ENCODE data around the gene HNRNPDL. TPM values are rescaled to one million over a fixed set of nuclear protein-coding genes. Genes with fewer than 3 reads are reported as not detected.

HNRNPDL gene
- total and polyA plus RNA-seq, 2 experiments from 2014 or later: 243 to 354 TPM

GRCh38 chr4:82461710-82462109 is 31.4 kb upstream of the HNRNPDL start (continued):
- TF ChIP-seq, protein P1, sequence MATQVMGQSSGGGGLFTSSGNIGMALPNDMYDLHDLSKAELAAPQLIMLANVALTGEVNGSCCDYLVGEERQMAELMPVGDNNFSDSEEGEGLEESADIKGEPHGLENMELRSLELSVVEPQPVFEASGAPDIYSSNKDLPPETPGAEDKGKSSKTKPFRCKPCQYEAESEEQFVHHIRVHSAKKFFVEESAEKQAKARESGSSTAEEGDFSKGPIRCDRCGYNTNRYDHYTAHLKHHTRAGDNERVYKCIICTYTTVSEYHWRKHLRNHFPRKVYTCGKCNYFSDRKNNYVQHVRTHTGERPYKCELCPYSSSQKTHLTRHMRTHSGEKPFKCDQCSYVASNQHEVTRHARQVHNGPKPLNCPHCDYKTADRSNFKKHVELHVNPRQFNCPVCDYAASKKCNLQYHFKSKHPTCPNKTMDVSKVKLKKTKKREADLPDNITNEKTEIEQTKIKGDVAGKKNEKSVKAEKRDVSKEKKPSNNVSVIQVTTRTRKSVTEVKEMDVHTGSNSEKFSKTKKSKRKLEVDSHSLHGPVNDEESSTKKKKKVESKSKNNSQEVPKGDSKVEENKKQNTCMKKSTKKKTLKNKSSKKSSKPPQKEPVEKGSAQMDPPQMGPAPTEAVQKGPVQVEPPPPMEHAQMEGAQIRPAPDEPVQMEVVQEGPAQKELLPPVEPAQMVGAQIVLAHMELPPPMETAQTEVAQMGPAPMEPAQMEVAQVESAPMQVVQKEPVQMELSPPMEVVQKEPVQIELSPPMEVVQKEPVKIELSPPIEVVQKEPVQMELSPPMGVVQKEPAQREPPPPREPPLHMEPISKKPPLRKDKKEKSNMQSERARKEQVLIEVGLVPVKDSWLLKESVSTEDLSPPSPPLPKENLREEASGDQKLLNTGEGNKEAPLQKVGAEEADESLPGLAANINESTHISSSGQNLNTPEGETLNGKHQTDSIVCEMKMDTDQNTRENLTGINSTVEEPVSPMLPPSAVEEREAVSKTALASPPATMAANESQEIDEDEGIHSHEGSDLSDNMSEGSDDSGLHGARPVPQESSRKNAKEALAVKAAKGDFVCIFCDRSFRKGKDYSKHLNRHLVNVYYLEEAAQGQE (IDR thresholded peaks at IDR 0.05; ENCODE audit: unreplicated experiment): no peak
- TF ChIP-seq POLR2AphosphoS5 (IDR thresholded peaks at IDR 0.05; ENCODE audit: low read depth): no peak
- TF ChIP-seq NANOG (IDR thresholded peaks at IDR 0.05; ENCODE audit: borderline replicate concordance): no peak

GRCh38 chr4:82458729-82459128 is 28.5 kb upstream of the HNRNPDL start:
- H3K27me3 Mint-ChIP-seq (ENCODE audit: insufficient read depth, low read depth, poor library complexity): peaks cover 7% of the 10 kb centered on the region
- Histone ChIP-seq H3K27ac (ENCODE audit: low read depth) (no peak overlapping the region), H2AFZ (no peak overlapping the region), H3K4me3 (no peak overlapping the region), H3K27me3 (ENCODE audit: insufficient read depth) (no peaks in the 10 kb centered on the region), H3K4me1 (ENCODE audit: insufficient read depth) (no peaks in the 10 kb centered on the region), H3K9me2 (ENCODE audit: insufficient read depth) (no peaks in the 10 kb centered on the region), H3K36me3 (ENCODE audit: insufficient read depth) (peaks cover 45% of the 10 kb centered on the region), H4K20me1 (replicated peaks; ENCODE audit: insufficient read depth) (peaks cover 29% of the 10 kb centered on the region), H3K4me2 (no peak overlapping the region), H3K79me2 (replicated peaks; ENCODE audit: insufficient read depth) (peaks cover 18% of the 10 kb centered on the region), H3F3A (replicated peaks; ENCODE audit: low read depth) (peaks cover 7% of the 10 kb centered on the region; the same call in 1 of the 2 replicates)
- ATAC-seq (no peak), DNase-seq (ENCODE audit: low spot score) (no peak)
- H3K9me3 Mint-ChIP-seq: no peaks in the 10 kb centered on the region; the same call in 2 of the 3 replicates
- peaks cover 78% of the 10 kb centered on the region for H3K36me3 Mint-ChIP-seq (ENCODE audit: low read depth)
- no peak overlapping the region; the same call in 1 of the 2 replicates for H3K27ac Mint-ChIP-seq
- H3K4me1 Mint-ChIP-seq: no peaks in the 10 kb centered on the region; the same call in 2 of the 3 replicates
- H3K4me3 Mint-ChIP-seq: no peak overlapping the region
- TF ChIP-seq POLR2AphosphoS5 (IDR thresholded peaks at IDR 0.05; ENCODE audit: low read depth) (no peak), STAT1 (IDR thresholded peaks at IDR 0.05; ENCODE audit: unreplicated experiment) (no peak), EZH2phosphoT487 (IDR thresholded peaks at IDR 0.05; ENCODE audit: unreplicated experiment) (no peak), ZNF114 (CRISPR knock-in tag; IDR thresholded peaks at IDR 0.05) (no peak), NANOG (IDR thresholded peaks at IDR 0.05; ENCODE audit: borderline replicate concordance) (no peak), CREB1 (CRISPR knock-in tag; IDR thresholded peaks at IDR 0.05; ENCODE audit: low read depth) (no peak), ZNF331 (CRISPR knock-in tag; IDR thresholded peaks at IDR 0.05; ENCODE audit: low read depth) (no peak), CTCF (conservative IDR thresholded peaks at IDR 0.05; ENCODE audit: low read depth in 2 of 2) (no peak)
- TF ChIP-seq, protein P2, sequence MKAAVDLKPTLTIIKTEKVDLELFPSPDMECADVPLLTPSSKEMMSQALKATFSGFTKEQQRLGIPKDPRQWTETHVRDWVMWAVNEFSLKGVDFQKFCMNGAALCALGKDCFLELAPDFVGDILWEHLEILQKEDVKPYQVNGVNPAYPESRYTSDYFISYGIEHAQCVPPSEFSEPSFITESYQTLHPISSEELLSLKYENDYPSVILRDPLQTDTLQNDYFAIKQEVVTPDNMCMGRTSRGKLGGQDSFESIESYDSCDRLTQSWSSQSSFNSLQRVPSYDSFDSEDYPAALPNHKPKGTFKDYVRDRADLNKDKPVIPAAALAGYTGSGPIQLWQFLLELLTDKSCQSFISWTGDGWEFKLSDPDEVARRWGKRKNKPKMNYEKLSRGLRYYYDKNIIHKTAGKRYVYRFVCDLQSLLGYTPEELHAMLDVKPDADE (IDR thresholded peaks at IDR 0.05): no peak
- TF ChIP-seq, protein P1 (IDR thresholded peaks at IDR 0.05; ENCODE audit: unreplicated experiment): no peak

Data from GM23338 (cell line).